HG02938 (cell line): ENCODE measurements around the gene SMIM3.
A peak's percentile ranks its signal among the peaks of the same experiment; 100 is the strongest.
"Not testable (repeated sequence)": the region's sequence is repeated elsewhere in the genome, so short reads cannot be mapped to it uniquely, and the experiment has no call there.

Experiments
- ATAC-seq: cut with Tn5 transposase; IDR thresholded peaks from one replicate; pipeline ENCODE4 v1.9.1; 2021; ENCODE audit warnings: mild to moderate bottlenecking, moderate library complexity; ENCODE audit not compliant: unreplicated experiment

SMIM3 gene, protein sequence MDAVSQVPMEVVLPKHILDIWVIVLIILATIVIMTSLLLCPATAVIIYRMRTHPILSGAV

DNA sequence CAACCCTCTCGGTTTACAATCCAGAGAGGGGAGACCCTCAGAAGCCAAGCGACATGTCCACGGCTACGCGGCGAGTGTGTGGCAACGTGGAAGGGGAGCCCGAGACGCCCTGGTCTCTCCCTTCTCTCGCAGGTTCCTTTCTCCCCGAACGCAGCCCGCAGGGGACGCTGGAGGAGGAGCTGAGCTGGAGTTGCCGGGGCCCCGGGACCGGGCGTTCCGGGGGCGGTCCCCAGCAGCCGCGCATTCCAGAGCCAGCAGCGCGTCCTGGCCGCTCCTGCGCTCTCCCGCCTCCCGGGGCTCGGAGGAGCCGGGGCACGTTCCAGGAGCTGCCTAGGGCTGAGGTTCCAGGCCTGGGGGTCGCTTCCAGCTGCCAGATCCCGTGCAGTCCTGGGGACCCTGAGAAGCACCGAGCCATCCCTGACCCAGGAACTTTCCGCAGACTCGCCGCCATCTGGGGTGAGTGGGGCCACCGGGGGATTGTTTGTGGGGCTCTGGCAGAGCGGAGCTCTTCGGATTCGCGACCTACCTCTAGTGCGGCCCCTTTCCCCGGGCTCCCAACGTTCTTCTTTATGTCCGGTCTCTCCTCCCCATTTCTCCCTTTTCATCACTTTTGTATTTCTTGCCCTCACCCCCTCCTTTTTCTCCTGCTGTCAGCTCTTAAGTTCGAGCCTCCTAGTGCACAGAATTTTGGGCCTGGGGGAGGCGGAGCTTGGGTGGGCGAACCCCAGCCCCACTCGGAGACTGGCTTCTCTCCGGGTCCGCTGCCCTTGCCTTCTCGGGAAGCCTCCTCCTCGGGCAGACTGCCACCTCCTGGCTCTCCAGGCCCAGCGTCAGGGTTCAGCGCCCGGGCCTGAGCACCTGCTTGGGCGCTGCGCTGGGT lies at the start of gene SMIM3:
TSS of gene SMIM3 (plus strand) at position 241 of the 880 bp plus-strand sequence. CDS start 16,684 bp downstream, outside the sequence.
- ATAC-seq: no peak

- ATAC-seq: no peak
Observed at GRCh38 chr5:150729859-150730258, 48.7 kb upstream of the SMIM3 start.

- ATAC-seq: no peak
Observed at GRCh38 chr5:150731669-150732242, 46.8 kb upstream of the SMIM3 start.

DNA sequence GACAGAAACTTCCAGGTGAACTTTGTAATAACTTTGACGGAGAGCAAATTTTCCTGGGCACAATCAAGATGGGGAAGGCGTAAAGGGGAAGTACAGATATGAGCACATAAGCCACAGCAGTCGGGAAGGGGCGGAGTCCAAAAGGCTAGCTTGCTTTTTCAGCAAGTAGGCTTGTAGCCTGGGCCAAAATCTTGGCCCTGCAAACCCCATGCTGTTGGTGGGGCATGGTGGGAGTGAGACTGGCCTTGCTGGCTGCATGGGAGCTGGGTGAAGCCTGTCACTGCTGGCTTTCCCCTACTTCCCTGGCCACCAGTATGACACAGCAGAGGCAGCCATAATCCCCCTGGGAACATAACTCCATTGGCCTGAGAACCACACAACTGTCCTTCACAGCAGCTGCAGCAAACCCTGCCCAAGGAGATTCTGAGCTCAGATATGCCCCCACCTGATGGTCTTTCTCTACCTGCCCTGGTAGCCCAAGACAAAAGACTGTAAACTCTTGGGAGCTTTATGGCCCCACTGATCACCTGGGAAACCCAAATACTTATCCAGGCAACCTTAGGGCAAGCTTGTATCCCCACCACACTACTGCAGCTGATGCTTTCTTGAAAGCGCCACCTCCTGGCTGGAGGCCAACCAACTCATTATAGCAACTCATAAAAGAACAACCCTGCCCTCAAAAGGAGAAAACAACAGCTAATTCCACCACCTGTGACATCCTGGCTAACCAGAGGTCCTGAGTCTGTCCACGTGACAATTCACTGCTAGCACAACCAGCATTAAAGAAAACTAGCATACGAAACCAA lies 43.8 kb upstream of the SMIM3 start:
- ATAC-seq: no peak

DNA sequence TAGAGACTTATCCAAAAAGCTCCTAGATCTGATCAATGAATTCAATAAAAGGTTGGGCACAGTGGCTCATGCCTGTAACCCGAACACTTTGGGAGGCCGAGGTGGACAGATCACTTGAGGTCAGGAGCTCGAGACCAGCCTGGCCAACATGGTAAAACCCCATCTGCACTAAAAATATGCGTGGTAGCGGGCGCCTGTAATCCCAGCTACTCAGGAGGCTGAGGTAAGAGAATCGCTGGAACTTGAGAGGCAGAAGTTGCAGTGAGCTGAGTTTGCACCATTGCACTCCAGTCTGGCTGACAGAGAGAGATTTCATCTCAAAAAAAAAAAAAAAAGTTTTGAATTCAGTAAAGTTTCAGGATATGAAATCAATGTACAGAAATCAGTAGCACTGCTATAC lies 39.7 kb upstream of the SMIM3 start:
- no peak for ATAC-seq

- no peak for ATAC-seq
Observed at GRCh38 chr5:150740992-150741391, 37.6 kb upstream of the SMIM3 start.

DNA sequence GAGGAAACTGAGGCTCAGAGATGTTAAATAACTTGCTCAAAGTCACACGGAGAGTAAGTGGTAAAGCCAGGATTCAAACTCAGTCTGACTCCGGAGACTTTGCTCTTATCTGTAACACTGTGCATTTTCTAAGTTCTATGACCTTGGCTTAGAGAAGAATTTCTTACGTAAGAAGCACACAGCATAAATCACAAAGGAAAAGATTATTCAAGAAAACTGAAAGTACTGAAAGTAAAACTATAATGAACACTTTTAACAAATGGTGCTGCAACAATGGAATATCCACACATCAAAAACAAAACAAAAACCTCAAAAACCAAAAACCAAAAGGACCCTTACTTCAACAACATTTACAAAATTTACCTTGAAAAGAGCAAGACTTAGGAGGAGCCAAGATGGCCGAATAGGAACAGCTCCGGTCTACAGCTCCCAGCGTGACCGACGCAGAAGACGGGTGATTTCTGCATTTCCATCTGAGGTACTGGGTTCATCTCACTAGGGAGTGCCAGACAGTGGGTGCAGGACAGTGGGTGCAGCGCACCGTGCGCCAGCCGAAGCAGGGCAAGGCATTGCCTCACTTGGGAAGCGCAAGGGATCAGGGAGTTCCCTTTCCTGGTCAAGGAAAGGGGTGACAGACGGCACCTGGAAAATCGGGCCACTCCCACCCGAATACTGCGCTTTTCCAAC lies 36.0 kb upstream of the SMIM3 start:
- ATAC-seq: not testable (repeated sequence)

DNA sequence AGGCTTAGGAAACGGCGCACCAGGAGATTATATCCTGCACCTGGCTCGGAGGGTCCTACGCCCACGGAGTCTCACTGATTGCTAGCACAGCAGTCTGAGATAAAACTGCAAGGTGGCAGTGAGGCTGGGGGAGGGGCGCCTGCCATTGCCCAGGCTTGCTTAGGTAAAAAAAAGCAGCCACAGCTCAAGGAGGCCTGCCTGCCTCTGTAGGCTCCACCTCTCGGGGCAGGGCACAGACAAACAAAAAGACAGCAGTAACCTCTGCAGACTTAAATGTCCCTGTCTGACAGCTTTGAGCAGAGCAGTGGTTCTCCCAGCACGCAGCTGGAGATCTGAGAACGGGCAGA lies 35.4 kb upstream of the SMIM3 start:
- not testable (repeated sequence) for ATAC-seq

GRCh38 chr5:150750469-150750868 lies 28.1 kb upstream of the SMIM3 start:
- no peak for ATAC-seq

DNA sequence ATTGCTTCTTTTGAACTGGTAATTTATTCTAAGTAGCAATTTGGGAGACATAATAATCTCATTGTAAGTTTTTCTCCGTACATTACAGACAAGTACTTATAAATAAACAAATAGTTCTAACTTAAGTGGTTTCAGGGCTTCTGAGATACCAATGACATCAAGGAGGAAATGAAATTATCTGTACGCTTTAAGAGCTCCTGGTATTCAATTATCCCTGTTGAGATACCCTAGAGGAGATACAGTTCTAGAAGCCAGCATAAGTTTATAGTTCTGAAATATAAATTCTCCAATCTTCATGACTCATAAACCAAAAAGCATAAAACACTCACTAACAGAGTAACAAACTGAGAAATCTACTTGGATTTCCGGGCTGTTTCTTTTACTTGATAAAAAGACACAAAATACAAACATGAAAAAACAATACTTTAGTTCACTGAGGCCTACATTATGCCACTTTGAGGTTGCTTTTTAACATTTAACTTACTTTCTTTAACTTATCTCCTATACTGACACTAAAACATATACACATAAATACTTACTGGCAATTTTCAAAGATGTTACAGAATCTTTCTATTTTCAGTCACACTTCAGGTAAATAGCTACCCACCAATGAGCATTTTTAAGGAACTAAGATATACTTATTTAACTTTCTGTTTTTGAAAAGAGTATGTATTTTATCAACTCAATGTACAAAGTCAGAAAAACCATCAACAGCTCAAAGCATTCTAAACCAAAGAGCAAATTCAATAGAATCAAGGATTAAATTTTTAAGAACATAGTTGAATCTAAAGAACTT lies 27.3 kb upstream of the SMIM3 start:
- ATAC-seq: no peak

- no peak for ATAC-seq
Observed at GRCh38 chr5:150753463-150753862, 25.1 kb upstream of the SMIM3 start.

DNA sequence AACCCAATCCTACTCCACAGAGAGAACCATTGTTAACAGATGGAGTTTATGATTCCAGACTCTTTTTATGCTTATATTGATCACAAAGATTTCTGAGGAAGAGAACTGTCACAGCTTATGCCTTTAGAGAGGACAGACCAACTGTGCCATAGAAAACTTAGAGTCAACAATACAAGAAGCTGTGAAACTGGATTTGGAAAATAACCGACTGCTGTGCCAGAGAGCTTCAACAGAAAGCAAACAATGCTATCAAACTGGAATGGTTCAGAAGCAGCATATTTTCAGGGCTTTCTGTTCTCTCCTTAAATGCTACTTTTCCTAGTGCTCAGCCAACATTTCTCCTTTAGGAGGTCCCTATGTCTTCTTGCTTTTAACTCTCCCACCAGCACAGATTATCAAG lies 24.7 kb upstream of the SMIM3 start:
- ATAC-seq: no peak

DNA sequence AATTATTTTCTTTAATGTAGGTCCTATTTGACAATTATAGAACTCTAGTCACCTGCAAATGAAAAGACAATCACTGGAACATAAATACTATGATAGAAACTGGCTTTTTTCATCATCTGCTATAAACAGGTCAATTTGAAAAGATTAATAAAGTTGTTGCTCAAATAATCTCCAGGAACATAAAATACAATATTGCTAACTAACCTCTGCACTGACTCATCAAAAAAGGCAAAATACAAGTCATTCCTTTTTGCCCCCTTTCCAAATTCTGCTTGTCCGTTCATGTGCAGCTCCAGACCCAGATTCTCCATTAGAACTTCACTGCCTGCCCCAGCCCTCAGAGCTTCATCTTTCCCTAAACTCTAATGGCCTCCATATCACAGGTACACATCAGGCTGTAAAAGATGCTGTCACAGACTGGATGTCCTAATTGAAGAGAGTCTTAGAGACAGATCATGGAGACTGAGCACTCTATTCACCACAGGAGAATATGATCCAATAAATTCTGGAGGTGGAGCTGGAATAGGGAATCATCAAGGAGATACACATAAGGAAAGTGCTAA lies 21.4 kb upstream of the SMIM3 start:
- no peak for ATAC-seq

GRCh38 chr5:150758203-150758530 lies 20.4 kb upstream of the SMIM3 start:
- peak; percentile 14 for ATAC-seq

DNA sequence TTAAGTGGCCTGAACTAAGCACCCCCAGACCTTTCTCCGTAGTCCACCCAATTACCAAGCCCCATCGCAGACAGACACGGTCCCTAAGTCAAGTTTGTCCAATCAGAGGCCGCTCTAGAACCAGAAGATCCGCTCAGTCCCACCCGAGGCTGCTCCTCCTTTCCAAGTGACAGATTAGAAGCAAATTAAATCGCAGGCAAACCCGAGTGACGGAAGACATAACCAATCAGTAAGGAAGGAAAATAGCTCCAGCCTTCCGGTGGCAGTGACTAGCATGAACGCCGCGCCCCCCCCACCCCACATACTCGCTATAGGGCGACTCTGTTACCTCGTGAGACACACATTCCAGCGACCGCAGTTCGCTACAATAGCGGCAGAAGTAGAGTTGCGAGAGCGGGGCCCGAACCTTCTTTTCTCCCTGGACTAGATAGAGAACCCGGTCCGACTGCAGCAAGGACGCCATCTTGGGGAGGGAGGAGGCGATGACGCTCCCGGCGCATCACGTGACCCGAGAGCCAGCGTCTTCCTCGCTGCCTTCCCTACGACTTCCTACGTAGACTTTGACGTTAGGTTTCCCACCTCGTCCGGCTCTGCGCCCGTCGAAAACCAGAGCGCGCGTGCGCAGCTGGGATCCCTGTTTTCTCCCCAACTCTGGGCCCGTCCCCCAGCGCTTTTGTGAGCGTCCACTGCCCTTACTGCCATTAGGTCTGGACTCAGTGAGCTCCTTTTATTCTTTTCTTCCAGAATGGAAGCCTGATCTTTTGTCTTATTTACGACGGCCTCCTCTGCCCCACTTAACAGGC lies 19.8 kb upstream of the SMIM3 start, which contains the start of gene DCTN4:
TSS of gene DCTN4 (minus strand) at position 487 of the 803 bp plus-strand sequence. CDS start at position 463, 24 bp downstream.
- ATAC-seq: peak; percentile 98

DNA sequence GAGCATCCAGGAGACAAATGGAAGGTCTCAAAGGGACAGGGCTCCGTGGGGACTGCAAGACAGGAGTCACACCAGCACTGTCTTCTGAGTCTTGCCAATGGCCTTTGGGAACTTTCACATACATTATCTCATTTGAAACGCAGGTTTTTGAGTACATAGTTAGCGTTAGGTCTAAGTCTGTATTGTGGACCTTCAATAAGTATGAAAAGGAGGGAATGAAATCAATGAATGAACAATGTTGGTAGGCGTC lies 19.3 kb upstream of the SMIM3 start:
- ATAC-seq: no peak

DNA sequence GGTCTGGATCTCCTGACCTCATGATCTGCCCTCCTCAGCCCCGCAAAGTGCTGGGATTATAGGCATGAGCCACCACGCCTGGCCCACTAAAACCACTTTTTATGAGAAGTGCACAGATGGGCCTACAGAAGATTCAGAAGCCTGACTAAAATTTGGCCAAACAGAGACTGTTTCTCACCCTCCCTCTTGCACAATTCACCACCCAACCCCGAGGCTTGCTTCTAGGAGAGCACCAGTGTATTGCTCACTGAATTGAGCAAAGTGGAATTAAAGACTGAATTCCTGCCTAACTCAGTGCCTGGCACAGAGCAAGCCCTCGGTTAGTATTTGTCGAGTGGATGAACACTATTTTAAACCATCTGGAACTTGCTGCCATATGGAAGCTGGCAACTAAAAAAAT lies 16.3 kb upstream of the SMIM3 start:
- no peak for ATAC-seq

DNA sequence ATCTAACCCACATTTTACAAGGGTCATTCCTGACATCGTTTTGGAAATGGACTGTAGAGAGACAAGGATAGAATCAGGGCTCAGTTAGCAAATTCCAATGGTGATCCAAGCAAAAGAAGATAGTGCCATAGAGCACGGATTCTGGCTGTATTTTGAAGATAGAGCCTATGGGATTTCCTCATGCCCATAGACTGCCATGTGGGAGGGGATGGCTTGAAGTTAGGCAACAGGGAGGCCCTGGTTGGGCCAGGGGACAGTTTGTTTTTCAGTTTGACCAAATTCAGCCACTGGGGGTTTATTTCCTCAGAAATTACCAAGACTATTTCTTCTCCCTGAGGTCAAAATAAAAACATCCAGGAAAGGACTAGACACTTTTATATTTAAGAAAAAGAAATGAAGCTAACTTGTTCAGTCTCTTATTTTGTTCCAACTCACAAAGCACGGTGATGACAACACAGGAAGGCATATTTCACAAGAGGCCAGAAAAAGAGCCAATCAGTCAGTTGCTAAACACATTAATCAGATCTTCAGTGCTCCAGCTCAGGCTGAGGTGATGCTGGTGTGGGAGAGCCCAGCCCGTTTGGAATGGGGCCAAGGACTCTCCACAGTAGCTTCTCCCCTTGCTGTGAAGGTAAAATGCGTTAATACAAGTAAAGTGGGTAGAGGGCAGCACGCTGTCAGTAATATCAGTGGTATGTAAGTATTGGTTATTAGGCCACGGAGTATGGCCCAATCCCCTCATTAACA lies 15.4 kb upstream of the SMIM3 start:
- ATAC-seq: no peak

DNA sequence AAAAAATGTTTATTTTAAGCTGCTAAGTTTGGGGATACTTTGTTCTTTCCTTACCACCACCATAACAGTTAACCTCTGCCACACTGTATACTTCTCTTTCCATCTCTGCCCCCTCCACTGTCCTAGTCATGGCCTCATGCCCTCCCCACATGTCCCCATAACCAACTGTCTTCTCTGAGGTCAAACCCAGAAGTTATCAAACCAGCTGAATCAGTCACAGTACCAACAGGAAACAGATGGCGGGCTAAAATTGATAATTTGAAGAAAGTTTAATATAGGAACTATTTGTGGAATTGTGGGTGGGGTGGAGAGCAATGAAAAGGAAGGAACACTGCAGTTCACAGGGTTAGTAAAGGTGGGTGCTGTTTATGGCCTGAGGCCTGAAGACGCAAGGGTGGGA lies 14.0 kb upstream of the SMIM3 start:
- no peak for ATAC-seq
